ENCODE measurements around the gene ULK4.
"Not testable (repeated sequence)": the region's sequence is repeated elsewhere in the genome, so short reads cannot be mapped to it uniquely, and the experiment has no call there.

Gene ULK4

GRCh38 chr3:41288785-41289184 is 673.1 kb downstream of the ULK4 start:
- no peak for DNase-seq

GRCh38 chr3:41286305-41286704 is 675.6 kb downstream of the ULK4 start:
- no peak for DNase-seq

GRCh38 chr3:41284934-41285333 is 677.0 kb downstream of the ULK4 start:
- not testable (repeated sequence) for DNase-seq

GRCh38 chr3:41277790-41278465 is 684.0 kb downstream of the ULK4 start:
- no peak for DNase-seq

- no peak for DNase-seq
Measured at GRCh38 chr3:41276191-41276590, 685.7 kb downstream of the ULK4 start.

GRCh38 chr3:41274944-41275668 is 686.8 kb downstream of the ULK4 start:
- no peak for DNase-seq

GRCh38 chr3:41272667-41273066 is 689.2 kb downstream of the ULK4 start:
- DNase-seq, result no peak

GRCh38 chr3:41267975-41268640 is 693.8 kb downstream of the ULK4 start:
- no peak for DNase-seq

GRCh38 chr3:41265823-41266273 is 696.1 kb downstream of the ULK4 start:
- DNase-seq, result no peak

- DNase-seq, result no peak
Measured at GRCh38 chr3:41265011-41265545, 696.8 kb downstream of the ULK4 start.

- DNase-seq, result no peak
Measured at GRCh38 chr3:41260063-41260450, 701.8 kb downstream of the ULK4 start.

GRCh38 chr3:41259449-41260062 is 702.3 kb downstream of the ULK4 start:
- no peak for DNase-seq

GRCh38 chr3:41258239-41258800 is 703.6 kb downstream of the ULK4 start:
- no peak for DNase-seq

- DNase-seq, result no peak
Measured at GRCh38 chr3:41251593-41251992, 710.3 kb downstream of the ULK4 start.

GRCh38 chr3:41250825-41251224 is 711.1 kb downstream of the ULK4 start:
- no peak for DNase-seq

GRCh38 chr3:41249318-41249717 is 712.6 kb downstream of the ULK4 start:
- no peak for DNase-seq

- DNase-seq, result no peak
Measured at GRCh38 chr3:41248525-41248924, 713.4 kb downstream of the ULK4 start.

GRCh38 chr3:41247055-41248004 is 714.6 kb downstream of the ULK4 start:
- DNase-seq, result no peak

GRCh38 chr3:41244620-41245336 is 717.1 kb downstream of the ULK4 start:
- DNase-seq, result no peak

GRCh38 chr3:41243183-41243582 is 718.7 kb downstream of the ULK4 start:
- DNase-seq, result no peak
